Measurements from ENCODE around the gene MT1X.
"Not testable (repeated sequence)": the region's sequence is repeated elsewhere in the genome, so short reads cannot be mapped to it uniquely, and the experiment has no call there.

The MT1X gene

DNA sequence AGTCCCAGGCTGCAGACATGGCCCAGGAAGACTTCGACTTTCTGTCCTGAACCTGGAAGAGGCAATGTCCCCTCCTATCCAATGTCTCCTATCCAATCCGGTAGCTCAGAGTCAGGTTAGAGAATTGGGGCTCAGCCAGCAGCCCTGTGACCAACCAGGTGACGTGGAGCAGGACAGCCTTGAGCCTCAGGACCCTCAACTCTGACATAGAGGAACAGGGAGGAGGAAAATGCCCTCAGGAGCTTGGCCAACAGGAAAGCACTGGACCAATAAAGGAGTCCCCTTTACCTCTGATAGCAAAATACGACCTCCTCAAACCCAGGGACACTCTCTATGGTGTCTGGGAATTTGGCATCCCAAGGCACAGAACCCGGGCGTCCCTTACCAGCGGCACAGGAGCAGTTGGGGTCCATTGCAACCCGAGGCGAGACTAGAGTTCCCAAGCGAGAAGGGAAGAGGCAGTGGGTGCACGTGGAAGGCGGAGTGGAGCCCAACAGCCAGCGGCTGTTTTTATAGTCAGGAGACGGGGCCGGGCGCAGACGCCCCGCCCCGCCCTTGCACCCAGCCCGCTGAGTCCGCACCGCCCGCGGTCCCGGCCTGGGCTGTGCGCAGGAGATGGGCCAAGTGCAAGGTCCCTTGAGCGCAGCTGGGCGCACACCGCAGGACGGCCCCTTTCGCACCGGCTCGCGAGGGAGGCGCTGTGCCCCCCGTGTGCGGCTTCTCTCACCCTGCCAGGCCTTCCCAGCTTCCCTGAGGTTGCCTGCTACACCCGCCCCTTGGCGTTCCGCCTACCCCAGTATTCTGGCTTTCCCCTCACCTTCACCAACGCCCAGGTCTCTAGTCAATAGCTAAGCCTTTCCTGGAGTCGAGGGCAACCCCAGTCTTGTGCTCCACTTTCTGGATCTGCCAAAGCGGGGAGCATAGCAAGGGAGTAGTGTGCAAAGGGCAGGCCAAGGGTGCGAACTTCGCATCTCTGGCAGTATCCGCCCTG is 14.4 kb upstream of the MT1X start, which contains the start of gene MT1G:
Gene MT1G, minus strand, starts transcription at position 485 of the 991 bp plus-strand sequence. Its CDS starts 72 bp downstream, at position 413.
- DNase-seq (ENCODE audit: low read depth) = no peak
- no peak within 1 kb of the TSS for H3K4me3 ChIP-seq (replicated peaks; ENCODE audit: low read depth, low read length)
- TF ChIP-seq, protein P1, sequence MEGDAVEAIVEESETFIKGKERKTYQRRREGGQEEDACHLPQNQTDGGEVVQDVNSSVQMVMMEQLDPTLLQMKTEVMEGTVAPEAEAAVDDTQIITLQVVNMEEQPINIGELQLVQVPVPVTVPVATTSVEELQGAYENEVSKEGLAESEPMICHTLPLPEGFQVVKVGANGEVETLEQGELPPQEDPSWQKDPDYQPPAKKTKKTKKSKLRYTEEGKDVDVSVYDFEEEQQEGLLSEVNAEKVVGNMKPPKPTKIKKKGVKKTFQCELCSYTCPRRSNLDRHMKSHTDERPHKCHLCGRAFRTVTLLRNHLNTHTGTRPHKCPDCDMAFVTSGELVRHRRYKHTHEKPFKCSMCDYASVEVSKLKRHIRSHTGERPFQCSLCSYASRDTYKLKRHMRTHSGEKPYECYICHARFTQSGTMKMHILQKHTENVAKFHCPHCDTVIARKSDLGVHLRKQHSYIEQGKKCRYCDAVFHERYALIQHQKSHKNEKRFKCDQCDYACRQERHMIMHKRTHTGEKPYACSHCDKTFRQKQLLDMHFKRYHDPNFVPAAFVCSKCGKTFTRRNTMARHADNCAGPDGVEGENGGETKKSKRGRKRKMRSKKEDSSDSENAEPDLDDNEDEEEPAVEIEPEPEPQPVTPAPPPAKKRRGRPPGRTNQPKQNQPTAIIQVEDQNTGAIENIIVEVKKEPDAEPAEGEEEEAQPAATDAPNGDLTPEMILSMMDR (IDR thresholded peaks at IDR 0.05; ENCODE audit: low read length, missing control alignments) = no peak

DNA sequence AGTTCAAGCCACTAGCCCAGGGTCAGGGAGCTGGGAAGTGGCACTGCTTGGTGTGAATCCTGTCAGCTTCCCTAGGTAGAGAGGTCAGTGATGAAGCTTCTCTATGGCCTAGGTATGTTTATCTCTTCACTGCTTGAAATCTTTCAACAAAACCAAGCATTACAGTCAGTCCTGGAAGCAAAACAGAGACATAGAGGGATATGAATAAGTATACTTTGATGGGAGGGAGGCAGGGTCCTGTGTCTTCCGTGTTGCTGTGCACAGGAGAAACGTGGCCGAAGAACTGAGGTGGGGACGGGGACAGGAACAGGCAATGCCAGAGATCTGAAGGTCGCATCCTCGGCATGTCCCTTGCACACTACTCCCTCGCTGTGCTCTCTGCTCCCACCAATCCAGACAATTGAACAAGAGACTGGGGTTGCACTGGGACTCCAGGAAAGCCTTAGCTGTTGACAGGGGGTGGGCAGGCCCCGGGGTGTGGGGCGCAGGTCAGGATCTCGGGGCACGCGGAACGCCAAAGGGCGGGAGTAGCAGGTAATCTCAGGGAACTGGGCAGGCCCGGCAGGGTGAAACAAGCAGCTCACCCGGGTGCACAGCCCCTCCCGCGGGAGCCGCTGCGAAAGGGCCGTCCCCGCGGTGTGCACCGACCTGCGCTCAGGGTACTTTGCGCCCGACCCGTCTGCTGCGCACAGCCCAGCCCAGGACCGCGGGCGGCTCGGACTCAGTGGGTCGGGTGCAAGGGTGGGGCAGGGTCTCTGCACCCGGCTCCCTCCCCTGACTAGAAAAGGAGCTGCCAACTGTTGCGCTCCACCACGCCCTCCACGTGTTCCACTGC is 13.0 kb upstream of the MT1X start, which contains the start of gene MT1H:
Gene MT1H, plus strand, starts transcription at position 810 of the 835 bp plus-strand sequence. CDS start 71 bp downstream, outside the sequence.
- no peak for DNase-seq (ENCODE audit: low read depth)
- TF ChIP-seq, protein P1 (IDR thresholded peaks at IDR 0.05; ENCODE audit: low read length, missing control alignments) = no peak
- no peak within 1 kb of the TSS for H3K4me3 ChIP-seq (replicated peaks; ENCODE audit: low read depth, low read length)

DNA sequence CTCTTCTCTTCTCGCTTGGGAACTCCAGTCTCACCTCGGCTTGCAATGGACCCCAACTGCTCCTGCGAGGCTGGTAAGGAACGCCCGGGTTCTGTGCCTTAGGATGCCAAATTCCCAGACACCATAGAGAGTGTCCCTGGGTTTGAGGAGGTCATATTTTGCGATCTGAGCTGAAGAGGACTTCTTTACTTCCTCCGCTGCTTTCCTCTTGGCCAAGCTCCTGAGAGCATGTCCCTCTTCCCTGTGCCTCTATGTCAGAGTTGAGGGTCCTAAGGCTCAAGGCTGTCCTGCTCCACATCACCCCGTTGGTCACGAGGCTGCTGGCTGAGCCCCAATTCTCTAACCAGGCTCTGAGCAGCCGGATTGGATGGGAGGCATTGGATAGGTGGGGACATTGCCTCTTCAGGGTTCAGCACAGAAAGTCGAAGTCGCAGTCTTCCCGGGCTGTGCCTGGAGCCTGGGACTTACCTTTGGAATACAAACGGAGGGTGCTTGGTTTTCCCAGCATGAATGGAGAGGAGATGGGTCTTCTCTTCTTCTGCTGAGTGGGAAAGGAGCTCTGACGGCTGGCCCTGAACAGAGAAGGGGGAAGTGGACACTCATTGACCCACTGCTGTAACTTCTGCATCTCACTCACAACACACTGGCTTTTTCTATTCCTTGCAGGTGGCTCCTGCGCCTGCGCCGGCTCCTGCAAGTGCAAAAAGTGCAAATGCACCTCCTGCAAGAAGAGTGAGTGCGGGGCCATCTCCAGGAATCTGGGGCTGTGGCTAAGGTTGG is 12.2 kb upstream of the MT1X start:
- no peak overlapping the region for H3K4me3 ChIP-seq (replicated peaks; ENCODE audit: low read depth, low read length)
- no peak for DNase-seq (ENCODE audit: low read depth)
- TF ChIP-seq, protein P1 (IDR thresholded peaks at IDR 0.05; ENCODE audit: low read length, missing control alignments) = no peak

DNA sequence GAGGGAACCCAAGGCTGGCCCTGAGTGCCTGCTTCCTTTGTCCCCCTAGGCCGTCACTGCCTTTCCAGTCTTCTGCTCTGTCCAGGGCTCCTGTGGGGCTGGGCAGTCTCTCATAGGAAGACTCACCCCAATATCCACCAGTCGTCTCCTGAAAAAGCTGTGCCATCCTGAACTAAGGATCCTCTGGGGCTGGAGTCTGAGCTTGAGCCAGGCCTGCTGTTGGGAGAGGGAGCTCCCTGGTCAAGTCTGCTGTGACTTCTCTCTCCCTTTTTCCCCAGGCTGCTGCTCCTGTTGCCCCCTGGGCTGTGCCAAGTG is 11.7 kb upstream of the MT1X start:
- no peak for DNase-seq (ENCODE audit: low read depth)
- H3K4me3 ChIP-seq (replicated peaks; ENCODE audit: low read depth, low read length) = no peak overlapping the region
- TF ChIP-seq, protein P1 (IDR thresholded peaks at IDR 0.05; ENCODE audit: low read length, missing control alignments) = no peak

DNA sequence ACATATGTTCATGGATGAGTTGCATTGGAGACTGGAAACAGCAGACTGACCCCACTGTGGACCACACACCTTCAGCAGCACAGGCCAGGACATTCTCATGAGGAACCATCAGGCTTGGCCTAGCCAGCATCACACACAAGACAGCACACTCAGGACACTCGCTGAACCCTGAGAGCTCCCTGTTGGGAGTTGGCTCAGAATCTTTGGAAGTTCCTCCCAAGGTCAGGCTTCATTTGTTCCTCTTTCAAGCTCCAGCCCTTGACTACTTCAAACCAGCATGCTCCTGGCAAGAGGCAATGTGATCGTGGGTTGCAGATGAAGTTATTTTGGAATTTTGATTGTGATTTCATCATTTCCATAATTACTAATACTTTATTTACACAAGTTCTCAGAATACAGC is 10.6 kb upstream of the MT1X start:
- not testable (repeated sequence) for DNase-seq (ENCODE audit: low read depth); H3K4me3 ChIP-seq (replicated peaks; ENCODE audit: low read depth, low read length)

DNA sequence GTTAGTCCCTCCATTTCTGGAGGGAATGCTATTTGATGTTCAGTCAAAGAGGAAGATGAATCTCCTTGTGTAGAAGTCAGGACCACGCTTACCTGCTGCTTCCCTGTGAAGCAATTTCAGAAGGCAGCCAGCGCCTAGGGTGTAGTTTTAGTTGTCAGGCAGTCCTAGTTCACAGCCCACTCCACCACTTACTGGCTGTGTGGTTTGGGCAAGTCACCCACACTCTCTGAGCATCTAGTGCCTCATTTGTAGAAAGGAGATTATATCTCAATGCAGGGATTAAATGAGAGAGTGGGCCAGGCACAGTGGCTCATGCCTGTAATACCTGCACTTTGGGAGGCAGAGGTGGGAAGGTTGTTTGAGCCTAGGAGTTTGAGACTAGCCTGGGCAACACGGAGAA is 10.1 kb upstream of the MT1X start:
- not testable (repeated sequence) for DNase-seq (ENCODE audit: low read depth); H3K4me3 ChIP-seq (replicated peaks; ENCODE audit: low read depth, low read length)

DNA sequence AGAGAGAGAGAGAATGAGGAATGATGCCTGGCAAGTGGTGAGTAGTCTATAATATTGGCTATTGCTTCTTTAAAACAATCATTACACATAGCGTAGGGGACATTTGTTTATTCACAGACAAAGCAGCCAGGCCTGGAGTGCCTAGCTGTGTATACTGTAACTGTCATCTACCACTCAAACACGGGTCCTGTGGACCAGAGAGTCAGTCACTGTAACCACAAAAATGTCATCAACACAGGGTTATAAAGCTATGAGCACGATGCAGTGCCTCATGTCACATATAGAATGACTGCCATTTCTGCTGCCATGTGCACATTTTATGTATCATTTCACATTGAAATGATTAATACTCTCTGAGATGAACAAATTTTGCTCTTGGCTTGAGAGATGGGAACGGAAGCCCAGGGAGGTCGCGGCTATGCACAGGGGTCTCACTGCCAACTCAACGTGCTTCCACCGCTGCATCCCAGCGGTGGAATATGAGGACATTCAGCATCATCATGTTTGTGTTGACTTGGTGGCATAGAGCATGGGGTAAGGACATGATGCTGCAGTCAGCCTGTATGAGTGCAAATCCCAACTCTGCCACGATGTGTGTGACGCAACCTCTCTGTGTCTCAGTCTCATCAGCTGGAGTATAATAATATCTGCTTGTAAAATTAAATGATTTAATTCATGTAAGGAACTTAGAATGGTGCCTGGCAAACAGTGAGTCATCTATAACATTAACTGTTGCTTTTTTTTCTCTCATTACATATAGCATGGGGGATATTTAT is 9.3 kb upstream of the MT1X start:
- TF ChIP-seq, protein P1 (IDR thresholded peaks at IDR 0.05; ENCODE audit: low read length, missing control alignments) = no peak
- DNase-seq (ENCODE audit: low read depth) = no peak
- no peak overlapping the region for H3K4me3 ChIP-seq (replicated peaks; ENCODE audit: low read depth, low read length)

Data from fibroblast of pulmonary artery (primary cell).